HEK293 (cell line): ENCODE results near the gene EFEMP2.

ENCODE experiments used
- GLIS2 ChIP-seq: fragments of 450-650 bp; formaldehyde crosslinking; IDR thresholded peaks from 2 replicates; pipeline ENCODE4 v1.5.1; 2016; ENCODE audit warnings: missing biosample characterization, missing genetic modification characterization
- HOXC10 ChIP-seq: sonication (generic); formaldehyde crosslinking; IDR thresholded peaks from 2 replicates; pipeline ENCODE4 v1.8.1; 2023; ENCODE audit warnings: mild to moderate bottlenecking, missing genetic modification reagents
- HOXD13 ChIP-seq: sonication (generic); formaldehyde crosslinking; IDR thresholded peaks from 2 replicates; pipeline ENCODE4 v1.8.0; 2022; ENCODE audit warnings: missing genetic modification reagents, borderline replicate concordance
- KLF10 ChIP-seq: fragments of 450-650 bp; IDR thresholded peaks from 2 replicates; pipeline ENCODE4 v1.5.1; 2018; ENCODE audit warnings: missing biosample characterization, mild to moderate bottlenecking, missing genetic modification characterization
- KLF8 ChIP-seq: fragments of 450-650 bp; formaldehyde crosslinking; IDR thresholded peaks from 2 replicates; pipeline ENCODE4 v1.5.1; 2016; ENCODE audit warnings: missing biosample characterization, missing genetic modification characterization
- PRDM1 ChIP-seq: fragments of 450-650 bp; formaldehyde crosslinking; IDR thresholded peaks from 2 replicates; pipeline ENCODE4; 2016; ENCODE audit warnings: missing biosample characterization, missing genetic modification characterization
- SCRT1 ChIP-seq: fragments of 450-650 bp; formaldehyde crosslinking; IDR thresholded peaks from 2 replicates; pipeline ENCODE4 v1.5.1; 2016; ENCODE audit warnings: missing biosample characterization, missing genetic modification characterization, borderline replicate concordance
- SETDB1 ChIP-seq: IDR thresholded peaks from one replicate; pipeline ENCODE4 v1.6.1; 2017; ENCODE audit warnings: mild to moderate bottlenecking, low read length, moderate library complexity, mixed read lengths; ENCODE audit not compliant: insufficient read length
- ZBTB20 ChIP-seq: fragments of 450-650 bp; formaldehyde crosslinking; IDR thresholded peaks from 2 replicates; pipeline ENCODE4 v1.5.1; 2016; ENCODE audit warnings: missing biosample characterization, missing genetic modification characterization
- ZBTB7A ChIP-seq: fragments of 450-650 bp; formaldehyde crosslinking; IDR thresholded peaks from 2 replicates; pipeline ENCODE4 v1.5.1; 2016; ENCODE audit warnings: low read depth, missing biosample characterization, missing genetic modification characterization
- ZBTB8A ChIP-seq: fragments of 450-650 bp; formaldehyde crosslinking; IDR thresholded peaks from 2 replicates; pipeline ENCODE4 v1.5.1; 2016; ENCODE audit warnings: missing biosample characterization, missing genetic modification characterization
- ZEB2 ChIP-seq: fragments of 450-650 bp; formaldehyde crosslinking; IDR thresholded peaks from 2 replicates; pipeline ENCODE4 v1.5.1; 2016; ENCODE audit warnings: missing biosample characterization, missing genetic modification characterization
- ZFP3 ChIP-seq: fragments of 450-650 bp; formaldehyde crosslinking; IDR thresholded peaks from 2 replicates; pipeline ENCODE4 v1.5.1; 2016; ENCODE audit warnings: low read depth, missing biosample characterization, missing genetic modification characterization
- ZNF114 ChIP-seq: fragments of 450-650 bp; formaldehyde crosslinking; IDR thresholded peaks from 2 replicates; pipeline ENCODE4 v1.5.0; 2017; ENCODE audit warnings: missing biosample characterization, missing genetic modification characterization
- ZNF175 ChIP-seq: fragments of 450-650 bp; formaldehyde crosslinking; IDR thresholded peaks from 2 replicates; pipeline ENCODE4 v1.5.1; 2016; ENCODE audit warnings: missing biosample characterization, missing genetic modification characterization
- ZNF2 ChIP-seq: fragments of 450-650 bp; formaldehyde crosslinking; IDR thresholded peaks from 2 replicates; pipeline ENCODE4 v1.5.1; 2016; ENCODE audit warnings: missing biosample characterization, missing genetic modification characterization
- ZNF223 ChIP-seq: fragments of 450-650 bp; formaldehyde crosslinking; IDR thresholded peaks from 2 replicates; pipeline ENCODE4 v1.5.1; 2016; ENCODE audit warnings: missing biosample characterization, missing genetic modification characterization
- ZNF324 ChIP-seq: fragments of 450-650 bp; formaldehyde crosslinking; IDR thresholded peaks from 2 replicates; pipeline ENCODE4 v1.5.1; 2016; ENCODE audit warnings: missing biosample characterization, missing genetic modification characterization
- ZNF48 ChIP-seq: fragments of 450-650 bp; formaldehyde crosslinking; IDR thresholded peaks from 2 replicates; pipeline ENCODE4 v1.5.1; 2016; ENCODE audit warnings: missing biosample characterization, missing genetic modification characterization
- ZNF561 ChIP-seq: fragments of 450-650 bp; IDR thresholded peaks from 2 replicates; pipeline ENCODE4 v1.5.1; 2018; ENCODE audit warnings: missing biosample characterization, missing genetic modification characterization, borderline replicate concordance
- ZNF623 ChIP-seq: fragments of 450-650 bp; formaldehyde crosslinking; IDR thresholded peaks from 2 replicates; pipeline ENCODE4 v1.5.1; 2016; ENCODE audit warnings: missing biosample characterization, missing genetic modification characterization
- ZNF701 ChIP-seq: fragments of 450-650 bp; formaldehyde crosslinking; IDR thresholded peaks from 2 replicates; pipeline ENCODE4 v1.5.1; 2016; ENCODE audit warnings: missing biosample characterization, missing genetic modification characterization
- TF ChIP-seq, protein P1 (sequence below): fragments of 450-650 bp; formaldehyde crosslinking; IDR thresholded peaks from 2 replicates; pipeline ENCODE4 v1.5.1; 2016; ENCODE audit warnings: missing biosample characterization, missing genetic modification characterization
- TF ChIP-seq, protein P2 (sequence below): fragments of 450-650 bp; formaldehyde crosslinking; optimal IDR thresholded peaks from 2 replicates; pipeline ENCODE3; 2016; ENCODE audit warnings: missing biosample characterization, mild to moderate bottlenecking, missing genetic modification characterization
- TF ChIP-seq, protein P3 (sequence below): IDR thresholded peaks from 2 replicates; pipeline ENCODE4 v1.6.1; 2011; ENCODE audit warnings: mild to moderate bottlenecking, low read depth, low read length, borderline replicate concordance
- TF ChIP-seq, protein P4 (sequence below): fragments of 450-650 bp; formaldehyde crosslinking; IDR thresholded peaks from 2 replicates; pipeline ENCODE4 v1.5.1; 2016; ENCODE audit warnings: missing biosample characterization, missing genetic modification characterization
- TF ChIP-seq, protein P5 (sequence below): fragments of 450-650 bp; formaldehyde crosslinking; IDR thresholded peaks from 2 replicates; pipeline ENCODE4 v1.5.1; 2016; ENCODE audit warnings: missing biosample characterization, missing genetic modification characterization
- TF ChIP-seq, protein P6 (sequence below): fragments of 450-650 bp; formaldehyde crosslinking; IDR thresholded peaks from 2 replicates; pipeline ENCODE4 v1.5.1; 2016; ENCODE audit warnings: missing biosample characterization, missing genetic modification characterization
- TF ChIP-seq, protein P7 (sequence below): fragments of 450-650 bp; formaldehyde crosslinking; IDR thresholded peaks from 2 replicates; pipeline ENCODE4 v1.5.1; 2016; ENCODE audit warnings: missing biosample characterization, missing genetic modification characterization

Gene EFEMP2

DNA sequence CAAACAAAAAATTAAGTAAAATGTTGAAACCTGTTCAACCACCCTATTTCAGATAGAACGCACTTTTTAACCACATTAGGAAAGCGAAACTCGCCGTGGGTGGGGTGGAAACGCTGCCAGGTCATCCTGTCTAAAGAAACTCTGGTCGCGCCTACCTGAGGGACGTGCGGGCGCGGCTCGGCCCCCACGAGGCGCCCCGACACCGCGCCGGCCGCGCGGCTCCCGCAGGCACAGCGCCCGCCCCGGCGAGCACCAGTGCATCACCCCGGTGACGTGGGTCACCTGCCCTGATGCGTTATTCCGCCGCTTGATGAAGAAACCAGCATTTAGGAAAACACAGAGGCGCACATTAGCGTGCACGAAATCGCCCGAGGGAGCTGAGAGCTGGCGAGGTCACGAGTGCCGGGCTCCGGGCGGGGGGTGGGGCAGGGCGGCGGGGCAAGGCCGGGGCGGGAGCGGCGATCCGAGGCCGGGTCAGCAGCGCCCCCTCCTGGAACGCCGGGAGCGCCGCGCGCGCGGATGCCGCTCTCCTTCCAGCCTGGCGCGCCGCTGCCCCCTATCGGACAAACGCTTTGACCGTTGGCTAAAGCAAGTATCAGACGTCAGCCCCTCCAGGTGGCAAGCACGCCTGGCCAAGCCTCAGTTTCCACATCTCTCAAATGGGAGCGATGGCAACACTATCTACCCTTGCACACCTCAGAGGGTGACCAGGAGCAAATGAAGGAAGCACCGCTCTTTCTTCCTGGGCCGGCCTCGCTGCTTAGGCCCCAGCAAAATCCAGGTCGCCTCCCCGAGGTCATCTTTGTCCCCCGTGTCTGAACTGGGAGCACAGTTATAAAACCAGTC is 54.5 kb downstream of the EFEMP2 start (continued):
- TF ChIP-seq ZNF48 (no peak), PRDM1 (no peak), ZNF324 (peak; percentile 31; the same call in 1 of the 2 replicates), ZEB2 (tag by site-specific recombination) (peak; percentile 74), KLF8 (0 out of 2 replicates have a peak, but pooled peaks have one; percentile 38), ZNF623 (tag by site-specific recombination) (no peak), KLF10 (tag by site-specific recombination) (no peak; the same call in 1 of the 2 replicates), ZNF114 (no peak), ZNF175 (no peak), ZNF701 (no peak), ZBTB7A (tag by site-specific recombination) (0 out of 2 replicates have a peak, but pooled peaks have one; percentile 19), ZNF223 (tag by site-specific recombination) (no peak), ZBTB8A (tag by site-specific recombination) (peak; percentile 73), SCRT1 (tag by site-specific recombination) (no peak), GLIS2 (no peak), HOXD13 (CRISPR knock-in tag) (no peak), SETDB1 (no peak), ZNF2 (tag by site-specific recombination) (0 out of 2 replicates have a peak, but pooled peaks have one; percentile 26), HOXC10 (CRISPR knock-in tag) (no peak), ZBTB20 (tag by site-specific recombination) (peak; percentile 5; the same call in 1 of the 2 replicates), ZNF561 (tag by site-specific recombination) (no peak), ZFP3 (tag by site-specific recombination) (no peak)
- TF ChIP-seq, protein P1, sequence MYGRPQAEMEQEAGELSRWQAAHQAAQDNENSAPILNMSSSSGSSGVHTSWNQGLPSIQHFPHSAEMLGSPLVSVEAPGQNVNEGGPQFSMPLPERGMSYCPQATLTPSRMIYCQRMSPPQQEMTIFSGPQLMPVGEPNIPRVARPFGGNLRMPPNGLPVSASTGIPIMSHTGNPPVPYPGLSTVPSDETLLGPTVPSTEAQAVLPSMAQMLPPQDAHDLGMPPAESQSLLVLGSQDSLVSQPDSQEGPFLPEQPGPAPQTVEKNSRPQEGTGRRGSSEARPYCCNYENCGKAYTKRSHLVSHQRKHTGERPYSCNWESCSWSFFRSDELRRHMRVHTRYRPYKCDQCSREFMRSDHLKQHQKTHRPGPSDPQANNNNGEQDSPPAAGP (tag by site-specific recombination): 0 out of 2 replicates have a peak, but pooled peaks have one; percentile 40
- TF ChIP-seq, protein P2, sequence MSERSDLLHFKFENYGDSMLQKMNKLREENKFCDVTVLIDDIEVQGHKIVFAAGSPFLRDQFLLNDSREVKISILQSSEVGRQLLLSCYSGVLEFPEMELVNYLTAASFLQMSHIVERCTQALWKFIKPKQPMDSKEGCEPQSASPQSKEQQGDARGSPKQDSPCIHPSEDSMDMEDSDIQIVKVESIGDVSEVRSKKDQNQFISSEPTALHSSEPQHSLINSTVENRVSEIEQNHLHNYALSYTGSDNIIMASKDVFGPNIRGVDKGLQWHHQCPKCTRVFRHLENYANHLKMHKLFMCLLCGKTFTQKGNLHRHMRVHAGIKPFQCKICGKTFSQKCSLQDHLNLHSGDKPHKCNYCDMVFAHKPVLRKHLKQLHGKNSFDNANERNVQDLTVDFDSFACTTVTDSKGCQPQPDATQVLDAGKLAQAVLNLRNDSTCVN: peak; percentile 63
- TF ChIP-seq, protein P3, sequence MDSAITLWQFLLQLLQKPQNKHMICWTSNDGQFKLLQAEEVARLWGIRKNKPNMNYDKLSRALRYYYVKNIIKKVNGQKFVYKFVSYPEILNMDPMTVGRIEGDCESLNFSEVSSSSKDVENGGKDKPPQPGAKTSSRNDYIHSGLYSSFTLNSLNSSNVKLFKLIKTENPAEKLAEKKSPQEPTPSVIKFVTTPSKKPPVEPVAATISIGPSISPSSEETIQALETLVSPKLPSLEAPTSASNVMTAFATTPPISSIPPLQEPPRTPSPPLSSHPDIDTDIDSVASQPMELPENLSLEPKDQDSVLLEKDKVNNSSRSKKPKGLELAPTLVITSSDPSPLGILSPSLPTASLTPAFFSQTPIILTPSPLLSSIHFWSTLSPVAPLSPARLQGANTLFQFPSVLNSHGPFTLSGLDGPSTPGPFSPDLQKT: no peak
- TF ChIP-seq, protein P4, sequence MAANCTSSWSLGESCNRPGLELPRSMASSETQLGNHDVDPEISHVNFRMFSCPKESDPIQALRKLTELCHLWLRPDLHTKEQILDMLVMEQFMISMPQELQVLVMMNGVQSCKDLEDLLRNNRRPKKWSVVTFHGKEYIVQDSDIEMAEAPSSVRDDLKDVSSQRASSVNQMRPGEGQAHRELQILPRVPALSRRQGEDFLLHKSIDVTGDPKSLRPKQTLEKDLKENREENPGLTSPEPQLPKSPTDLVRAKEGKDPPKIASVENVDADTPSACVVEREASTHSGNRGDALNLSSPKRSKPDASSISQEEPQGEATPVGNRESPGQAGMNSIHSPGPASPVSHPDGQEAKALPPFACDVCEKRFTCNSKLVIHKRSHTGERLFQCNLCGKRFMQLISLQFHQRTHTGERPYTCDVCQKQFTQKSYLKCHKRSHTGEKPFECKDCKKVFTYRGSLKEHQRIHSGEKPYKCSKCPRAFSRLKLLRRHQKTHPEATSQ: 0 out of 2 replicates have a peak, but pooled peaks have one; percentile 22
- TF ChIP-seq, protein P5, sequence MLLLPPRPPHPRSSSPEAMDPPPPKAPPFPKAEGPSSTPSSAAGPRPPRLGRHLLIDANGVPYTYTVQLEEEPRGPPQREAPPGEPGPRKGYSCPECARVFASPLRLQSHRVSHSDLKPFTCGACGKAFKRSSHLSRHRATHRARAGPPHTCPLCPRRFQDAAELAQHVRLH (tag by site-specific recombination): peak; percentile 72; the same call in 1 of the 2 replicates
- TF ChIP-seq, protein P6, sequence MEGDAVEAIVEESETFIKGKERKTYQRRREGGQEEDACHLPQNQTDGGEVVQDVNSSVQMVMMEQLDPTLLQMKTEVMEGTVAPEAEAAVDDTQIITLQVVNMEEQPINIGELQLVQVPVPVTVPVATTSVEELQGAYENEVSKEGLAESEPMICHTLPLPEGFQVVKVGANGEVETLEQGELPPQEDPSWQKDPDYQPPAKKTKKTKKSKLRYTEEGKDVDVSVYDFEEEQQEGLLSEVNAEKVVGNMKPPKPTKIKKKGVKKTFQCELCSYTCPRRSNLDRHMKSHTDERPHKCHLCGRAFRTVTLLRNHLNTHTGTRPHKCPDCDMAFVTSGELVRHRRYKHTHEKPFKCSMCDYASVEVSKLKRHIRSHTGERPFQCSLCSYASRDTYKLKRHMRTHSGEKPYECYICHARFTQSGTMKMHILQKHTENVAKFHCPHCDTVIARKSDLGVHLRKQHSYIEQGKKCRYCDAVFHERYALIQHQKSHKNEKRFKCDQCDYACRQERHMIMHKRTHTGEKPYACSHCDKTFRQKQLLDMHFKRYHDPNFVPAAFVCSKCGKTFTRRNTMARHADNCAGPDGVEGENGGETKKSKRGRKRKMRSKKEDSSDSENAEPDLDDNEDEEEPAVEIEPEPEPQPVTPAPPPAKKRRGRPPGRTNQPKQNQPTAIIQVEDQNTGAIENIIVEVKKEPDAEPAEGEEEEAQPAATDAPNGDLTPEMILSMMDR (tag by site-specific recombination): peak; percentile 92
- TF ChIP-seq, protein P7, sequence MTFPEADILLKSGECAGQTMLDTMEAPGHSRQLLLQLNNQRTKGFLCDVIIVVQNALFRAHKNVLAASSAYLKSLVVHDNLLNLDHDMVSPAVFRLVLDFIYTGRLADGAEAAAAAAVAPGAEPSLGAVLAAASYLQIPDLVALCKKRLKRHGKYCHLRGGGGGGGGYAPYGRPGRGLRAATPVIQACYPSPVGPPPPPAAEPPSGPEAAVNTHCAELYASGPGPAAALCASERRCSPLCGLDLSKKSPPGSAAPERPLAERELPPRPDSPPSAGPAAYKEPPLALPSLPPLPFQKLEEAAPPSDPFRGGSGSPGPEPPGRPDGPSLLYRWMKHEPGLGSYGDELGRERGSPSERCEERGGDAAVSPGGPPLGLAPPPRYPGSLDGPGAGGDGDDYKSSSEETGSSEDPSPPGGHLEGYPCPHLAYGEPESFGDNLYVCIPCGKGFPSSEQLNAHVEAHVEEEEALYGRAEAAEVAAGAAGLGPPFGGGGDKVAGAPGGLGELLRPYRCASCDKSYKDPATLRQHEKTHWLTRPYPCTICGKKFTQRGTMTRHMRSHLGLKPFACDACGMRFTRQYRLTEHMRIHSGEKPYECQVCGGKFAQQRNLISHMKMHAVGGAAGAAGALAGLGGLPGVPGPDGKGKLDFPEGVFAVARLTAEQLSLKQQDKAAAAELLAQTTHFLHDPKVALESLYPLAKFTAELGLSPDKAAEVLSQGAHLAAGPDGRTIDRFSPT (tag by site-specific recombination): no peak
